ENCODE results near the gene DUT. TPM values are rescaled to one million over a fixed set of nuclear protein-coding genes. Genes with fewer than 3 reads are reported as not detected.

DUT gene
- total RNA-seq, 2 experiments from 2014 or later, result 371 to 500 TPM

DNA sequence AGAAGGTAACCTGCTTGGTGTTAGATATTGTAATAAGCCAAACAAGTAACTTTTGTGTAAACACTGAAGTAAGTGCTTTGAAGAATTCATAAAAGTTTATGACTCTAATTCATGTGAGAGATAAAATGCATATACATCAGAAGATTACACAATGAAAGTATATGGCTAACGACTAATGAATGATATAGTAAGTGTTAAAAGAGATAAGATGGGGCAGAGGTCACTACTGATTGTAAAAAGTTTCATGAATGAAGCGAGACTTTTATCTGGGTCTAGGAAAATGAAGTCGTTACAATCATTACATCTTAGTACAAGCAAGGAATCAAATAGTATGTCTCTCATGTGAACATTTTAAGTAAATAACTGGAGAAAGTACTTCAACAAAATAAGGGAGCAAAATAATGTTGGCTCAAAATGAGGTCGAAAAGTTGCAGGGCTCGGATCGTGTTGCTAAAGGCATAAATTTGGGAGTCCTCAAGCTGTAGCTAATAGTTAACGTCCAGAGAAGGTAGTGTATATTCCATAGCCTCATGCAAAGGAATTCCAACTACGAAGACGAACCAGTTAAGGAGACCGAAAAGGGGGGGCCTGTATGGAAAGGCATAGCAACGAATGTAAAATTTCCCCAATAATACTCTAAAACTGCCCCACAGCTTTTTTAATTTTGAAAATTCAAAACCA, 984 bp upstream of the DUT start:
- no peak for DNase-seq
- intact Hi-C loops (cut with DNase I, micrococcal nuclease), result loop anchor here (10.0 kb wide), 2 partner anchors 545 to 1295 kb away; partner anchors contain the start of genes DTWD1 (in 1 of the 2), EID1 (in 1 of the 2) and FAM227B (in 1 of the 2)
- Mint-ChIP-seq H3K36me3 (ENCODE audit: low read depth) (peaks cover 45% of the 10 kb centered on the region), H3K4me3 (peak overlapping the region; percentile 82), H3K27ac (peak overlapping the region; percentile 86), H3K27me3 (no peaks in the 10 kb centered on the region), H3K4me1 (peaks cover 23% of the 10 kb centered on the region), H3K9me3 (ENCODE audit: low read depth) (no peaks in the 10 kb centered on the region)
- CTCF ChIA-PET, result interaction anchor here (1.3 kb wide), 1 partner anchor 44 kb away, joined by 6 read pairs; no protein-coding TSS in a partner anchor
- POLR2A ChIA-PET, result interaction anchor here (0.7 kb wide), 1 partner anchor 53 kb away, joined by 3 read pairs; no protein-coding TSS in a partner anchor
- no peak for ATAC-seq

DNA sequence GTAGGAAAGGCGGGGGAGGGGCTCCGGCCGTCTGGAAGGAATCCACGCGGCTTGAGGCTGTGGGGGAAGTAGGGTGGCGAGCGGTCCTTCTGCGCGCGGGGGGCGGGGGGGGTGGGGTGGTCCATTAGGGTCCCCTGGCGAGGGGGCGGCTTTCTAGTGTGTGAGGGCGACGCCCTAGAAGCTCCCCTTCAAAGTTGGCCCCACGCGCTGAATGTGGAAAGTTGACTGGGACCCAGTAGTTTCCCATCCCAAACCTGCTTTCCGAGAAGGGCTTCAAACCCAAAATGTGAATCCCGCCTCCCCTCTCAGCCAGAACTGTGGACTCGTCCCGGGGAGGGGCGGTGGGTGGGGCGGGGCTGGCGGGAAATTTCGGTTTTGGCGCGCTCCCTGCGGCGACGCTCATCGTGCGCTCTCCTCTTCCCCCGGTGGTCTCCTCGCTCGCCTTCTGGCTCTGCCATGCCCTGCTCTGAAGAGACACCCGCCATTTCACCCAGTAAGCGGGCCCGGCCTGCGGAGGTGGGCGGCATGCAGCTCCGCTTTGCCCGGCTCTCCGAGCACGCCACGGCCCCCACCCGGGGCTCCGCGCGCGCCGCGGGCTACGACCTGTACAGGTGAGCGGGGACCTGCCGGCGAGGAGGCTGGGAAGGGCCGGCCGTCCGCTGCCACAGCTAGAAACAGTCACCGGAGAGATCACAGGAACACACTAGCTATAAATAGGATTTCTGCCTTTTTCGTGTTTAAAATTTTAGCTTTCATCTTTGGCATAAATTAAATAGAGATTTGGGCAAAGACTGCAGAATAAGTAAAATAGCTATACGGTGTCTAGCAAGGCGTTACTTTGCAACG, 790 bp downstream of the DUT start:
- Mint-ChIP-seq H3K9me3 (ENCODE audit: low read depth) (no peaks in the 10 kb centered on the region), H3K27ac (peak overlapping the region; percentile 95), H3K4me1 (peaks cover 34% of the 10 kb centered on the region), H3K4me3 (peak overlapping the region; percentile 82), H3K27me3 (no peaks in the 10 kb centered on the region), H3K36me3 (ENCODE audit: low read depth) (peaks cover 57% of the 10 kb centered on the region)
- peak; percentile 88 for DNase-seq
- POLR2A ChIA-PET, result interaction anchor here (0.6 kb wide), 2 partner anchors 341 to 821 kb away, joined by 3 read pairs; no protein-coding TSS in a partner anchor
- CTCF ChIA-PET, result interaction anchor here (0.7 to 1.4 kb wide), 4 partner anchors 10 to 152 kb away, joined by 3 to 4 read pairs (median 4); no protein-coding TSS in a partner anchor
- ATAC-seq, result peak; percentile 66
- intact Hi-C loops (cut with DNase I, micrococcal nuclease), result loop anchor here (1.0 to 10.0 kb wide), 7 partner anchors 154 to 1293 kb away; partner anchors contain the start of genes FAM227B (in 2 of the 2), CEP152 (in 1 of the 2), COPS2 (in 1 of the 2) and DTWD1 (in 1 of the 2)

DNA sequence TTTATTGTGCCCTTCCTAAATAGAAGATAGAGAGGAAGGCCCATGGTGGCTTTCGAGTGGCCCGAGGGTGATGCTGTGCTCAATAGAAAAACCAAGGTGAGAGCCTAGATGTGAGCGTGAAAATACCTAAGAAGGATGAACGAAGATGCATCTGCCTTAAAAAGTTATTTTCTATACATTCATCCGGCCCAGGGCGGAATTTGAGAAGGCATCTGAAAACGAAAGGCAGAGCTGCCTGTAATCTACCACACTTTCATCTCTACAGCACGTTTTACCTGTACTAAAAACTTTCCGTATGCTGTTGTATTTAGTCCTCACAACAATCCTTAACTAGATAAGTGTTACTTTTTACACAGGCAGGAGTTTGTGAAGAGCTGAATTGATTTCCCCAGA, 1.4 kb downstream of the DUT start:
- CTCF ChIA-PET, result interaction anchor here (0.7 to 1.4 kb wide), 4 partner anchors 9 to 153 kb away, joined by 3 to 4 read pairs (median 4); no protein-coding TSS in a partner anchor
- DNase-seq (peak; percentile 24), ATAC-seq (no peak)
- intact Hi-C loops (cut with DNase I, micrococcal nuclease), result loop anchor here (1.0 to 10.0 kb wide), 3 partner anchors 479 to 1292 kb away; partner anchors contain the start of genes CEP152 (in 1 of the 2), DTWD1 (in 1 of the 2), EID1 (in 1 of the 2) and FAM227B (in 1 of the 2)
- POLR2A ChIA-PET, result interaction anchor here (0.6 kb wide), 1 partner anchor 820 kb away, joined by 3 read pairs; no protein-coding TSS in a partner anchor
- Mint-ChIP-seq H3K27me3 (no peaks in the 10 kb centered on the region), H3K4me1 (peaks cover 35% of the 10 kb centered on the region), H3K36me3 (ENCODE audit: low read depth) (peaks cover 57% of the 10 kb centered on the region), H3K4me3 (peak overlapping the region; percentile 82), H3K9me3 (ENCODE audit: low read depth) (no peaks in the 10 kb centered on the region), H3K27ac (peak overlapping the region; percentile 95)

DNA sequence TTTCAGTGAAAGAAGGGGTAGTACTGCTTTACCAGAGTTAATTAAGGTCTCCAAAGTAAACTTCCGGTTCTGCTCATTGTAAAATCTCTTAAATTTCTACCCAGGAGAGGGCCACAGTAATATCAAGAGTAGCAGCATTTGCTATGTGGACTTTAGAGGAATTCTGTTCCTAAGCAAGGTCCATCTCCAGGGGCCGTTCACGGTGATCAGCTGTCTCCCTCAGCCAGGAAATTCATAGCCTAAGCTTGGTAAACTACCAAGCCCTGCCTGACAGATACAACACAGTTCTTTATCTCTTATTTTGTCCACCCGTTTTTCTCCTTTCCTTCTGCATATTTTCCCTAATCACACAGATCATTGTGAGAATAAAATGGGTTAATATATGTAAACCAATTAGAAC, 2.3 kb downstream of the DUT start:
- H3K36me3 Mint-ChIP-seq (ENCODE audit: low read depth), result peaks cover 62% of the 10 kb centered on the region
- H3K9me3 Mint-ChIP-seq (ENCODE audit: low read depth), result no peaks in the 10 kb centered on the region
- ChIA-PET POLR2A (no interaction called here), CTCF (interaction anchor here (1.4 to 1.8 kb wide), 2 partner anchors 9 to 35 kb away, joined by 3 to 6 read pairs; no protein-coding TSS in a partner anchor)
- H3K4me3 Mint-ChIP-seq, result peak overlapping the region; percentile 82
- ATAC-seq, result no peak
- H3K27me3 Mint-ChIP-seq, result no peaks in the 10 kb centered on the region
- H3K27ac Mint-ChIP-seq, result peak overlapping the region; percentile 62
- H3K4me1 Mint-ChIP-seq, result peaks cover 37% of the 10 kb centered on the region
- DNase-seq, result no peak
- intact Hi-C loops (cut with DNase I, micrococcal nuclease), result loop anchor here (10.0 kb wide), 2 partner anchors 541 to 1291 kb away; partner anchors contain the start of genes DTWD1 (in 1 of the 2), EID1 (in 1 of the 2) and FAM227B (in 1 of the 2)

DNA sequence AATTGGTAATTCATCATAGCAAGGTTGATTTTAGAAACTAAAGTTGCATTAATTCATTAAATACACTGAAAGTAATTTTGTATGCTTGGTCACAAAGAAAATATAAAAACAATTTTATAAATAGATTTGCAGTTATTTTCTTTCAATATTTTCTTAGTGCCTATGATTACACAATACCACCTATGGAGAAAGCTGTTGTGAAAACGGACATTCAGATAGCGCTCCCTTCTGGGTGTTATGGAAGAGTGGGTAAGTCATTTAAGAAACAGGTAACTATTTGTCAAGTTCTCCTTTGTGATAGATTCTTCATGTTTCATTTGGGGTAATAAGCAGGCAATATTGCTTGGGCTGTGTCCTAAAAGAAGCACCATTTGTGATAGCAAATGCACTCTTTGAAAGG, 3.0 kb downstream of the DUT start:
- Mint-ChIP-seq H3K27ac (peak overlapping the region; percentile 18), H3K36me3 (ENCODE audit: low read depth) (peaks cover 62% of the 10 kb centered on the region), H3K4me3 (peak overlapping the region; percentile 82), H3K4me1 (peaks cover 39% of the 10 kb centered on the region), H3K9me3 (ENCODE audit: low read depth) (no peaks in the 10 kb centered on the region), H3K27me3 (no peaks in the 10 kb centered on the region)
- CTCF ChIA-PET, result interaction anchor here (0.8 to 1.8 kb wide), 2 partner anchors 10 to 18 kb away, joined by 5 to 6 read pairs; no protein-coding TSS in a partner anchor
- intact Hi-C loops (cut with DNase I, micrococcal nuclease), result loop anchor here (10.0 kb wide), 2 partner anchors 541 to 1291 kb away; partner anchors contain the start of genes DTWD1 (in 1 of the 2), EID1 (in 1 of the 2) and FAM227B (in 1 of the 2)
- no peak for DNase-seq
- POLR2A ChIA-PET, result no interaction called here
- no peak for ATAC-seq

DNA sequence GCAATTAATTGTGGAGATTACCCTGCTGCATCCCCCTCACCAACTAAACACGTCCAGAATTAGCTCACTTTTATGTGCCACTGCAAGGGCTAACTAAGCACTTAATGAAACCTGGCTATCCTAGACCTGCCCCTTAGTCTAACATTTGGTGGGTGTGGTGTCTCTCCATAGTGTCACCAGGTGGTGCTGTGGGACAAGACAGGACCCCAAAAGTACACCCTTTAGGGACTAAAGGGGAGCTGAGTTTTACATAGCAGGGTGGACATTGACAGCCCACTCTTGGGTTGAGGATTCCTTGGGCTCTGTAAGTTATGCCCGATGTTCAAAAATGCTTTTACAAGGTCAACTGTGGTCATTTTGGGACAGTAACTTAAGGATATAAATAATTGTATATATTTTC, 5.7 kb downstream of the DUT start:
- H3K4me3 Mint-ChIP-seq, result no peak overlapping the region
- intact Hi-C loops (cut with DNase I, micrococcal nuclease), result loop anchor here (10.0 kb wide), 2 partner anchors 538 to 1288 kb away; partner anchors contain the start of genes DTWD1 (in 1 of the 2), EID1 (in 1 of the 2) and FAM227B (in 1 of the 2)
- peaks cover 41% of the 10 kb centered on the region for H3K4me1 Mint-ChIP-seq
- ATAC-seq (no peak), DNase-seq (peak; percentile 16)
- POLR2A ChIA-PET, result no interaction called here
- CTCF ChIA-PET, result interaction anchor here (1.3 to 2.7 kb wide), 3 partner anchors 10 to 19 kb away, joined by 4 to 11 read pairs (median 10); no protein-coding TSS in a partner anchor
- H3K27ac Mint-ChIP-seq, result no peak overlapping the region
- peaks cover 72% of the 10 kb centered on the region for H3K36me3 Mint-ChIP-seq (ENCODE audit: low read depth)
- no peaks in the 10 kb centered on the region for H3K27me3 Mint-ChIP-seq
- H3K9me3 Mint-ChIP-seq (ENCODE audit: low read depth), result no peaks in the 10 kb centered on the region

DNA sequence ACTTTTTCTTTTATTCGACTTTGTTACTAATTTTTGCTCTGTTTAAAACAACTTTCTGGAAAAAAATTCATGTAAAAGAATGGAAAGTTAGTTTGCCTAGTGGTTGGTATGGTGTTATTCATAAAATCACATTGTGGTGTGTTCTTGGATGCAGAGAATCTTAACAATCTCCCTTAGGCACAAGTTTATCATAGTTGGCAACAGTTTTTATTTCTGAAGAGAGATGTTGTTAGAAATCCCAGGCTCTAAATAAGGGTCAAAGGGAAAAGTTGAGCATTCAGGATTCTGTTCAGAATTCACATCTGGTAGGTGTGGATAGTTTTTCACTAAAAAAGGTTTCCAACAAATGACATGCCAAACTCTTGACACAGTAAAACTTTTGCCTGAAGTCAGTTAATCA, 6.4 kb downstream of the DUT start:
- DNase-seq, result no peak
- H3K9me3 Mint-ChIP-seq (ENCODE audit: low read depth), result no peaks in the 10 kb centered on the region
- ChIA-PET POLR2A (no interaction called here), CTCF (interaction anchor here (2.4 kb wide), 1 partner anchor 15 kb away, joined by 11 read pairs; no protein-coding TSS in a partner anchor)
- H3K36me3 Mint-ChIP-seq (ENCODE audit: low read depth), result peaks cover 72% of the 10 kb centered on the region
- no peaks in the 10 kb centered on the region for H3K27me3 Mint-ChIP-seq
- no peak overlapping the region for H3K27ac Mint-ChIP-seq
- H3K4me1 Mint-ChIP-seq, result peaks cover 41% of the 10 kb centered on the region
- H3K4me3 Mint-ChIP-seq, result no peak overlapping the region
- no peak for ATAC-seq
- intact Hi-C loops (cut with DNase I, micrococcal nuclease), result loop anchor here (10.0 kb wide), 2 partner anchors 537 to 1287 kb away; partner anchors contain the start of genes DTWD1 (in 1 of the 2), EID1 (in 1 of the 2) and FAM227B (in 1 of the 2)

DNA sequence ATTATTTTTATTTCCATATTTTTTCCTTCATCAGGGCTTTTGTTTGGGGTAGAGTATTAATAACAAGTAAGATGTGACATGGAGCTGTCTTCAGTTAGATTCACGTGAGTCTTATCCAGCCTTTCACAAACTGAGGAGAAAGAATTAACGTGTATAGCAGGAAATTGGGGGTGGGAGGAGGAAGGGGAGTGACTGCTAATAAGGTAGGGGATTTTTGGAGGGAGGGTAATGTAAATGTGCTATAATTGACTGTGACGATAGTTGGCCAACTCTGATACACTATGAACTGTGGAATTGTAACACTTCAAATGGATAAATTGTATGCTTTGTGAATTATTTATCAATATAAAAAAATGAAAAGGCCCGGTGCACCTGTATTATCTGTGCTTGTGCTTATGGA, 8.9 kb downstream of the DUT start:
- Mint-ChIP-seq H3K36me3 (ENCODE audit: low read depth) (peaks cover 53% of the 10 kb centered on the region), H3K27me3 (no peaks in the 10 kb centered on the region)
- no peak for DNase-seq

DNA sequence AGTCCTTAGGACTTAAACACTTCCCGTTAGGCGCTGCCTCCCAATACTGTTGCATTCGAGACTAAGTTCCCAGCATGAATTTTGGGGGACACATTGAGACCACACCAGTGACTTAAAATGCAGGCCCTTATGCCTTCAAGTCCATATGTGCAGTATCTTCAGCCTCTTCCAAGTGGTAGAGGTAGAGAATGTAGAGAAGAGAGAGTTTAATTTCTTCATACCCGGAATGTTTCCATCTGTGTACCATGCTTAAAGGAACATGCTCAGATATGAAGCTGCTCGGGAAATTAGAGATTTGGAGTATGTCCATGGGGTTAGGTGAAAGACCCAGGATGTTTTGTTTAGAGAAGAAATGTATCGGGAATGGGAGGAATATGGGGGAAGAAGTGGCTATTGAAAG, 12.6 kb downstream of the DUT start:
- ChIA-PET CTCF (interaction anchor here (0.6 kb wide), 1 partner anchor 234 kb away, joined by 3 read pairs; no protein-coding TSS in a partner anchor), POLR2A (no interaction called here)
- Mint-ChIP-seq H3K4me1 (peaks cover 9% of the 10 kb centered on the region), H3K27me3 (no peaks in the 10 kb centered on the region), H3K27ac (no peak overlapping the region), H3K4me3 (no peak overlapping the region), H3K9me3 (ENCODE audit: low read depth) (no peaks in the 10 kb centered on the region), H3K36me3 (ENCODE audit: low read depth) (peaks cover 30% of the 10 kb centered on the region)
- no peak for DNase-seq
- intact Hi-C loops (cut with DNase I, micrococcal nuclease), result no loop called here
- ATAC-seq, result no peak

More for the DNA sequence above, 8.9 kb downstream of the DUT start:
- ATAC-seq, result no peak
- Mint-ChIP-seq H3K27ac (peak overlapping the region; percentile 58), H3K4me3 (no peak overlapping the region), H3K4me1 (peaks cover 25% of the 10 kb centered on the region), H3K9me3 (ENCODE audit: low read depth) (no peaks in the 10 kb centered on the region)
- ChIA-PET CTCF (interaction anchor here (4.0 kb wide), 1 partner anchor 12 kb away, joined by 26 read pairs; no protein-coding TSS in a partner anchor), POLR2A (no interaction called here)
- intact Hi-C loops (cut with DNase I, micrococcal nuclease), result no loop called here

DNA sequence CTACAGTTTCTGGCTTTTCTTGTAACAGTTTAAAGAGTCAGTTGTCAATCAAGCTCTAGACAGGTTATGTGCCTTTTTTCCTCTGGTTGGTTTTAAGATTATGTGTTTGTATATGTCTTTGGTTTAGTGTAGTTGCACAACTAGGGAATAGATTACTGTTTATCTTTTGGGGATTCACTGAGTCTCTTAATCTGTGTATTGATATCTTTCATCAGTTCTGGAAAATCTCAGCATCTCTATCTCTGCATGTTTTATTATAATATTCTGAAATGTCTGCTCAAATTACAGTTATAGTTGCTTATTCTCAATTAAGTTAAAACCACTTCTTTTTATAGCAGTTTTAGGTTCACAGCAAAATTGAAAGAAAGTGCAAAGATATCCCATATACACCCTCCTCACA, 14.3 kb downstream of the DUT start:
- CTCF ChIA-PET, result no interaction called here

More for the DNA sequence above, 14.3 kb downstream of the DUT start:
- H3K4me3 Mint-ChIP-seq, result no peak overlapping the region
- H3K4me1 Mint-ChIP-seq, result no peaks in the 10 kb centered on the region
- intact Hi-C loops (cut with DNase I, micrococcal nuclease), result no loop called here
- no peak for DNase-seq
- H3K27me3 Mint-ChIP-seq, result no peaks in the 10 kb centered on the region
- H3K36me3 Mint-ChIP-seq (ENCODE audit: low read depth), result peaks cover 20% of the 10 kb centered on the region
- POLR2A ChIA-PET, result no interaction called here
- ATAC-seq, result no peak
- H3K9me3 Mint-ChIP-seq (ENCODE audit: low read depth), result no peaks in the 10 kb centered on the region
- H3K27ac Mint-ChIP-seq, result no peak overlapping the region

All from activated CD4-positive, alpha-beta T cell treated with anti-CD3 and anti-CD28 coated beads for 36 hours (primary cell).